Fibroblast of lung (primary cell): ENCODE data around the gene POGZ. TPM values are rescaled to one million over a fixed set of nuclear protein-coding genes. Genes with fewer than 3 reads are reported as not detected.

Experiments used
- DNase-seq, 2 donors: peaks; one replicate each; pipeline versions ENCODE4 v3.0.0 to v3.0.0-alpha.2; 2010; ENCODE audit warnings: low read depth in 2 of 2
- H2AFZ ChIP-seq: 2 replicates; pipeline ENCODE4 v1.5.1; 2012; ENCODE audit warnings: low read length, control low read depth, inconsistent platforms
- H3K27ac ChIP-seq: 2 replicates; pipeline ENCODE4 v1.5.1; 2011; ENCODE audit warnings: low read length, control low read depth; ENCODE audit not compliant: insufficient read depth
- H3K27me3 ChIP-seq: 2 replicates; pipeline ENCODE4 v1.5.1; 2011; ENCODE audit warnings: mild to moderate bottlenecking, low read length; ENCODE audit not compliant: control insufficient read depth, insufficient read depth
- H3K36me3 ChIP-seq: 2 replicates; pipeline ENCODE4 v1.5.1; 2011; ENCODE audit warnings: low read length; ENCODE audit not compliant: control insufficient read depth, insufficient read depth
- H3K4me1 ChIP-seq: 2 replicates; pipeline ENCODE4 v1.5.1; 2011; ENCODE audit warnings: low read length; ENCODE audit not compliant: control insufficient read depth, insufficient read depth; ENCODE audit errors: extremely low read depth
- H3K4me2 ChIP-seq: 2 replicates; pipeline ENCODE4 v1.5.1; 2011; ENCODE audit warnings: low read length, control low read depth; ENCODE audit not compliant: insufficient read depth; ENCODE audit errors: extremely low read depth
- H3K4me3 ChIP-seq, 4 experiments: fragments of 200-600 bp in 1 of 4; sonication (generic) in 1 of 4; replicated peaks in 1 of 4; 2 replicates each; pipeline ENCODE4 v1.5.1; 2011 to 2016; ENCODE audit warnings: low read length in 4 of 4, low read depth in 3 of 4, mild to moderate bottlenecking in 3 of 4, control low read depth in 2 of 4, inconsistent platforms in 1 of 4, mixed read lengths in 1 of 4; ENCODE audit not compliant: insufficient read depth in 1 of 4; ENCODE audit errors: control extremely low read depth in 1 of 4
- H3K79me2 ChIP-seq: 2 replicates; pipeline ENCODE4 v1.5.1; 2012; ENCODE audit warnings: mild to moderate bottlenecking, low read length, inconsistent platforms; ENCODE audit not compliant: control insufficient read depth, insufficient read depth
- H3K9ac ChIP-seq: 2 replicates; pipeline ENCODE4 v1.5.1; 2011; ENCODE audit warnings: mild to moderate bottlenecking, low read length, control low read depth; ENCODE audit not compliant: insufficient read depth
- H3K9me3 ChIP-seq: 2 replicates; pipeline ENCODE4 v1.5.1; 2012; ENCODE audit warnings: low read depth, low read length; ENCODE audit not compliant: control insufficient read depth, insufficient read depth
- H4K20me1 ChIP-seq: 2 replicates; pipeline ENCODE4 v1.5.1; 2011; ENCODE audit warnings: low read length; ENCODE audit not compliant: control insufficient read depth, insufficient read depth; ENCODE audit errors: extremely low read depth
- CTCF ChIP-seq, 2 donors: IDR thresholded peaks in 1 of 2; conservative IDR thresholded peaks in 1 of 2; 1 replicate in 1 of 2; 2 replicates in 1 of 2; pipeline ENCODE4 v1.5.1; 2011 to 2012; ENCODE audit warnings: low read length in 2 of 2, control low read depth in 1 of 2, inconsistent platforms in 1 of 2, low read depth in 1 of 2, mild to moderate bottlenecking in 1 of 2
- EZH2 ChIP-seq: IDR thresholded peaks from 2 replicates; pipeline ENCODE4 v1.5.1; 2012; ENCODE audit warnings: low read length, control low read depth, mild to moderate bottlenecking; ENCODE audit errors: missing control alignments
- polyA plus RNA-seq, 2 donors: library from polyadenylated mRNA; depleted of rRNA in 1 of 2; stranded (reverse) in 1 of 2; unstranded in 1 of 2; fragments of >200 nt; gene quantifications; 2 replicates each; pipeline ENCODE4 v1.2.1, GENCODE V29; 2011 to 2012; ENCODE audit warnings: missing spikeins in 1 of 2
- total RNA-seq: library from RNA; depleted of rRNA; stranded (reverse); fragments of >200 nt; gene quantifications from 2 replicates; pipeline ENCODE4 v1.2.1, GENCODE V29; 2014

The POGZ gene
- total and polyA plus RNA-seq, 2 donors (not counting 1 experiment from before 2014, with no cell fraction given), result 21.6 to 27.6 TPM

DNA sequence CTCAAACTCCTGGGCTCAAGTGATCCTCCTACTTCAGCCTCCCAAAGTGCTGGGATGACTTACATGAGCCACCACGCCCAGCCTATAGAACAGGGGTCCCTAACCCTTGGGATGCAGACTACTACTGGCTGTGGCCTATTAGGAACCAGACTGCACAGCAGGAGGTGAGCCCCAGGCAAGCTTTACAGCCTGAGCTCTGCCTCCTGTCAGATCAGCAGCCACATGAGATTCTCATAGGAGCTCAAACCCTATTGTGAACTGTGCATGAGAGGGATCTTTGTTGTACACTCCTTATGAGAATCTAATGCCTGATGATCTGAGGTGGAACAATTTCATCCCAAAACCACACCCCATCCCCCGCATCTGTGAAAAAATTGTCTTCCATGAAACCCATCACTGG lies 73.3 kb downstream of the POGZ start:
- no peak for DNase-seq
- H3K9me3 ChIP-seq, result no peaks in the 10 kb centered on the region
- TF ChIP-seq CTCF (conservative IDR thresholded peaks at IDR 0.05 in 1 of 2, IDR thresholded peaks at IDR 0.05 in 1 of 2; ENCODE audit: low read depth in 1 of 2, low read length in 2 of 2), result no peak
- TF ChIP-seq EZH2, result no peak
- H3K4me2 ChIP-seq, result no peak overlapping the region
- peaks cover 6% of the 10 kb centered on the region for H3K27me3 ChIP-seq
- H3K9ac ChIP-seq, result no peak overlapping the region
- H2AFZ ChIP-seq, result no peak overlapping the region
- H4K20me1 ChIP-seq, result no peaks in the 10 kb centered on the region
- no peaks in the 10 kb centered on the region for H3K4me1 ChIP-seq
- H3K79me2 ChIP-seq, result no peaks in the 10 kb centered on the region
- no peak overlapping the region for H3K4me3 ChIP-seq
- no peaks in the 10 kb centered on the region for H3K36me3 ChIP-seq
- H3K27ac ChIP-seq, result no peak overlapping the region

- Histone ChIP-seq H3K79me2 (no peaks in the 10 kb centered on the region), H3K27me3 (peaks cover 7% of the 10 kb centered on the region), H3K9me3 (no peaks in the 10 kb centered on the region), H4K20me1 (no peaks in the 10 kb centered on the region), H2AFZ (no peak overlapping the region), H3K4me1 (no peaks in the 10 kb centered on the region), H3K27ac (no peak overlapping the region), H3K9ac (no peak overlapping the region), H3K36me3 (no peaks in the 10 kb centered on the region), H3K4me2 (no peak overlapping the region), H3K4me3 (no peak overlapping the region)
- DNase-seq, result no peak
- TF ChIP-seq EZH2 (no peak), CTCF (conservative IDR thresholded peaks at IDR 0.05 in 1 of 2, IDR thresholded peaks at IDR 0.05 in 1 of 2; ENCODE audit: low read depth in 1 of 2, low read length in 2 of 2) (no peak)
These were observed 74.7 kb downstream of the POGZ start for GRCh38 chr1:151384584-151384983.

DNA sequence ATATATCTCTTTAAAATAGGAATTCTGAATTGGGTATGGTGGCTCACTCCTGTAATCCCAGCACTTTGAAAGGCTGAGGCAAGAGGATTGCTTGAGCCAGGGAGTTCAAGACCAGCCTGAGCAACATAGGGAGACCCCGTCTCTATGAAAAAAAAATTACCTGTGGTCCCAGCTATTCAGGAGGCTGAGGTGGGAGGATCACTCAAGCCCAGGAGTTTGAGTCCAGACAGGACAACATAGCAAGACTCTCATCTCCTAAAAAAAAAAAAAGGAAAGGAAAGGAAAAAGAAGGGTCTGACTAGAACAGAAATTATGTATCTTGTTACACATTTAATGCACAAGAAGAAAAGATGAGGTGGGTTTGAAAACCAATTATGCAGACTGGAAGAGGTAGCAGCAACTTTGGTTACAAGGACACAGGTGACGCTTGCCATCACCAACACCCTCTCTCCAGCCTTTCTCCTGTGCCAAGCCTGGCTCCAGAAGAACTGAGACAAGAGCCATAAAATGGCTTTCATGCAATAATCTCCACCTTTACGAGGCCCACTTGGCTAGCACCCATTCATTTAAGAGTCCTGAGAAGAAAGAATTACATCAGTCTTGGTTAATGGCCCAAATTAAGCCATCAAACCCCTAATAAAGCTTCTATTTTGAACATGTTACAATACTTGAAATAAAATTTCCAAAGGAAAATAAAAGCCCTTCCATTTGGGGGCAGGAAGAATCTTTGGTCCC lies 82.0 kb downstream of the POGZ start:
- no peak for TF ChIP-seq EZH2
- no peak for TF ChIP-seq CTCF (conservative IDR thresholded peaks at IDR 0.05 in 1 of 2, IDR thresholded peaks at IDR 0.05 in 1 of 2; ENCODE audit: low read depth in 1 of 2, low read length in 2 of 2)
- no peak overlapping the region for H3K27ac ChIP-seq
- H3K9ac ChIP-seq, result no peak overlapping the region
- H2AFZ ChIP-seq, result no peak overlapping the region
- H3K4me3 ChIP-seq, result no peak overlapping the region
- H3K79me2 ChIP-seq, result no peaks in the 10 kb centered on the region
- no peaks in the 10 kb centered on the region for H4K20me1 ChIP-seq
- H3K36me3 ChIP-seq, result no peaks in the 10 kb centered on the region
- DNase-seq, result no peak
- H3K27me3 ChIP-seq, result peaks cover 7% of the 10 kb centered on the region
- H3K9me3 ChIP-seq, result no peaks in the 10 kb centered on the region
- H3K4me2 ChIP-seq, result no peak overlapping the region
- no peaks in the 10 kb centered on the region for H3K4me1 ChIP-seq
